Measurements from ENCODE around the gene ARAP2.

ARAP2 gene

GRCh38 chr4:36026348-36026880 lies 217.9 kb downstream of the ARAP2 start:
- DNase-seq, result no peak

- no peak for DNase-seq
Measured at GRCh38 chr4:36024901-36025660, 219.2 kb downstream of the ARAP2 start.

- DNase-seq, result no peak
Measured at GRCh38 chr4:36020351-36020750, 224.0 kb downstream of the ARAP2 start.

All from CD4-positive, alpha-beta T cell treated with Interleukin-15 for 1 hour (primary cell).